DND-41 (cell line): ENCODE measurements around the gene CDH19.

Source experiments
- CTCF ChIP-seq: IDR thresholded peaks from 2 replicates; pipeline ENCODE4 v1.5.1; 2012; ENCODE audit warnings: borderline replicate concordance, low read length, moderate library complexity, mild to moderate bottlenecking; ENCODE audit not compliant: poor library complexity, severe bottlenecking; ENCODE audit errors: extremely low read depth
- EZH2 ChIP-seq: IDR thresholded peaks from 3 replicates; pipeline ENCODE4 v1.6.1; 2012; ENCODE audit warnings: borderline replicate concordance, low read depth, mild to moderate bottlenecking, moderate library complexity, low read length, inconsistent platforms; ENCODE audit not compliant: severe bottlenecking

GRCh38 chr18:66473882-66474281 lies 130.0 kb downstream of the CDH19 start:
- no peak for TF ChIP-seq CTCF
- TF ChIP-seq EZH2, result no peak
